GM12873 (cell line): ENCODE data around the gene SRP9.

Experiments
- CTCF ChIP-seq: IDR thresholded peaks from 2 replicates; pipeline ENCODE4 v1.5.1; 2012; ENCODE audit warnings: low read depth, mild to moderate bottlenecking, moderate library complexity, low read length, control low read depth; ENCODE audit not compliant: insufficient read depth; ENCODE audit errors: missing control alignments

The SRP9 gene

GRCh38 chr1:225827076-225827475, 49.5 kb downstream of the SRP9 start:
- TF ChIP-seq CTCF, result no peak

GRCh38 chr1:225828706-225829345, 51.2 kb downstream of the SRP9 start:
- TF ChIP-seq CTCF, result no peak

GRCh38 chr1:225830841-225831240, 53.2 kb downstream of the SRP9 start:
- TF ChIP-seq CTCF, result no peak

- no peak for TF ChIP-seq CTCF
These were observed 57.0 kb downstream of the SRP9 start for GRCh38 chr1:225834417-225835329.

GRCh38 chr1:225835856-225836255, 58.2 kb downstream of the SRP9 start:
- TF ChIP-seq CTCF, result no peak

- TF ChIP-seq CTCF, result no peak
These were observed 61.2 kb downstream of the SRP9 start for GRCh38 chr1:225838793-225839192.
